GM20000 (cell line): ENCODE data around the gene RPS6KB2.

Source experiments
- DNase-seq: peaks from one replicate; pipeline ENCODE4 v3.0.0; 2012; ENCODE audit warnings: low spot score
- TF ChIP-seq, protein P1 (sequence below): IDR thresholded peaks from 2 replicates; pipeline ENCODE4 v1.5.1; 2012; ENCODE audit warnings: mild to moderate bottlenecking, control low read depth; ENCODE audit errors: extremely low read depth, missing control alignments

RPS6KB2 gene

DNA sequence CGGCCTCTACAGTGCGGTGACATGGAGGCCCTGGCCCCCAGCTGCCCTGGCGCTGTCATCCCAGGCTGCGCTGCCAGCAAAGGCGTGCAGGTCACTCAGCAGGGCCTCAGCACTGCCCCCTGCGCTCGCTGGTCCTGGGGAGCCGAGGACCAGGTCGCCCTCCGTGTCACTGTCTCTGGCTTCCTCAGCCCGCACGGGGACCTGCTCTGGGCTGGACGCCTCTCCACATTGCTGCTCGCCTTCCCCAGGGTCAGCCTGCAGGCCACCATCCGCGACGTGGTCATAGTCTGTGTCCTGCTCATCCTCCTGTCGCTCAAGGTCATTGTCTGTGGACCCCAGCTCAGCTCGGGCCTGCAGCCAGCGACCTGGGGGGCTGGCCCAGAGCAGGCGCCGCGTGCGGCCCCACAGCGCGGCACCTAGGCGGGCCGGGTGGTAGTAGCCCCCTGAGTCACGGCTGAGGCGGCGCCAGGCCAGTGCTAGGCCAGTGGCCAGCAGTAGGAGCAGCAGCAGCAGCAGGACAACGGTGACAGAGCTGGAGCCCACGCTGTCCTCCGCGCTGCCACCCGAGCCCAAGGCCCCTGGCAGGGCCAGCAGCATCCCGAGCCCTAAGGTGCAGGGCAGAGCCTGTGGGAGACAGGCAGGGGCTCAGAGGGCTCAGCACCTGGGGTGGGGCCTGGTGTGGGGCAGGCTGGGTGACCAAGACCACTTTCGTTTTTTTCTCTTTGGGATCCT is 7.6 kb downstream of the RPS6KB2 start:
- DNase-seq: no peak
- TF ChIP-seq, protein P1, sequence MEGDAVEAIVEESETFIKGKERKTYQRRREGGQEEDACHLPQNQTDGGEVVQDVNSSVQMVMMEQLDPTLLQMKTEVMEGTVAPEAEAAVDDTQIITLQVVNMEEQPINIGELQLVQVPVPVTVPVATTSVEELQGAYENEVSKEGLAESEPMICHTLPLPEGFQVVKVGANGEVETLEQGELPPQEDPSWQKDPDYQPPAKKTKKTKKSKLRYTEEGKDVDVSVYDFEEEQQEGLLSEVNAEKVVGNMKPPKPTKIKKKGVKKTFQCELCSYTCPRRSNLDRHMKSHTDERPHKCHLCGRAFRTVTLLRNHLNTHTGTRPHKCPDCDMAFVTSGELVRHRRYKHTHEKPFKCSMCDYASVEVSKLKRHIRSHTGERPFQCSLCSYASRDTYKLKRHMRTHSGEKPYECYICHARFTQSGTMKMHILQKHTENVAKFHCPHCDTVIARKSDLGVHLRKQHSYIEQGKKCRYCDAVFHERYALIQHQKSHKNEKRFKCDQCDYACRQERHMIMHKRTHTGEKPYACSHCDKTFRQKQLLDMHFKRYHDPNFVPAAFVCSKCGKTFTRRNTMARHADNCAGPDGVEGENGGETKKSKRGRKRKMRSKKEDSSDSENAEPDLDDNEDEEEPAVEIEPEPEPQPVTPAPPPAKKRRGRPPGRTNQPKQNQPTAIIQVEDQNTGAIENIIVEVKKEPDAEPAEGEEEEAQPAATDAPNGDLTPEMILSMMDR: no peak

DNA sequence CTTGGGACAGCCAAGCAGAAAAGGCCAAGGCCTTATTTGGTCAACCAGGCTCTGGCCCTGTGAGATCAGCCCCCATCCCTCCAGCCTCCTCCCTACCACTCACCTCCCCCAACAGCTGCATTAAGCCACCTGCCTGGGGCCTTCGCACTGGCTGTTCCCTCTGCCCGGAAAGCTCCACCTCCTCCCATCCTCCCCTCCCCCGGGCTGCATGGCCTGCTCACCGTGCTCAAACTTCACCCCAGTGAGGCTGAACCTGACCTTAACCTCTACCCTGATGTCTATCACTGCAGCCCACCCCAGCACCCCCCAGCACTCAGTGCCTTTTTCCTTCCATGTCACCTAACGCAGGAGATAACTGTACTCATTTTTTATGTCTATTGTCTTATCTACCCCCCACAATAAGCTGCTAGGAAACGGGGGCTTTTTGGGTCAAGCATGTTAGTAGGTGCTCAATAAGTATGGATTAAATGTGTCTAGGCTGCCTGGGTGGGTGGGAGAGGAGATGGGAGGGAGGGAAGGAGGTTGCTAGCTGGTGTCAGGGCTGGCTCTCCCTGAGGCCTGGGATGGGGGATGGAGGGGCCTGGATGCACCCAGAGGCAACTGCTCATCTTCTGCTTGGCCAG is 8.3 kb downstream of the RPS6KB2 start:
- TF ChIP-seq, protein P1: no peak
- peak; percentile 91 for DNase-seq

DNA sequence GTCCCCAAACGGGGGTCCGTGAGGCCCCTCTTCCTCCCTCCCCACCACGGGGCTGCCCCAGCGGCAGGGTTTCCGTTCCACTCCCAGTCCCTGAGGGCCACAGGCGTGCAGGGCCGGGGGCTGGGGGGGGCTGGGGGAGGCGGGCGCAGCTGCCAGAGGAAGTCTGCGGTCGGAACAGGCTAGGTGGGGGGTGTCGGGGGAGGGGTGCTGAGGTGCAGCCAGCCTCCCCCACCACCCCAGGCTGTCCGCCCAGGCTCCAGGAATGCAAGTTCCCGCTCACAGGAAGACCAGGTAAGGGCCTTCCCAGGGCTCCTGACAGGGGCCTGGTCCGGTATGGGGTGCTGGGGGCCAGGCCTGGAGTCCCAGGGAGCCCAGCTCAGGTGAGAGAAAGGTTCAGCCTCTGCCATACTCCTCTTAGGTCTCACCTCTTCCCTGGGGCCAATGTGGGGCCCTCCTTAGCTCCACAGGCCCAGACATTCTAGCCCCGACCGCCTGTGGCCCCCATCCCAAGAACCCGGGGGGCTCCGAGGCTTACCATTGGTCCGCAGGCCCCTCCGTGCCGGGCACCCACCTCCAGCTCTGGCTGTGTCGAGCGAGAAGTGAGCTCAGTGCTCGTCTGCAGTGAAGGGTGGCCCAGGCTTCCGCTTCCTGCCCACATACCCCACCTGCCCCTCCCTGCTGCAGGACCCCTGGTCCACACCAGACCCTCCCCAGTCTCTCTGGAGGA is 9.0 kb downstream of the RPS6KB2 start, which contains the start of gene PTPRCAP:
Gene PTPRCAP, minus strand, starts transcription at position 601 of the 727 bp plus-strand sequence. Its CDS starts 63 bp downstream, at position 538.
- DNase-seq: peak; percentile 85
- TF ChIP-seq, protein P1: no peak

GRCh38 chr11:67437809-67438157 is 9.5 kb downstream of the RPS6KB2 start:
- TF ChIP-seq, protein P1: no peak
- DNase-seq: no peak

- peak; percentile 63 for DNase-seq
- TF ChIP-seq, protein P1: no peak
These were observed 10.0 kb downstream of the RPS6KB2 start for GRCh38 chr11:67438158-67438902.

DNA sequence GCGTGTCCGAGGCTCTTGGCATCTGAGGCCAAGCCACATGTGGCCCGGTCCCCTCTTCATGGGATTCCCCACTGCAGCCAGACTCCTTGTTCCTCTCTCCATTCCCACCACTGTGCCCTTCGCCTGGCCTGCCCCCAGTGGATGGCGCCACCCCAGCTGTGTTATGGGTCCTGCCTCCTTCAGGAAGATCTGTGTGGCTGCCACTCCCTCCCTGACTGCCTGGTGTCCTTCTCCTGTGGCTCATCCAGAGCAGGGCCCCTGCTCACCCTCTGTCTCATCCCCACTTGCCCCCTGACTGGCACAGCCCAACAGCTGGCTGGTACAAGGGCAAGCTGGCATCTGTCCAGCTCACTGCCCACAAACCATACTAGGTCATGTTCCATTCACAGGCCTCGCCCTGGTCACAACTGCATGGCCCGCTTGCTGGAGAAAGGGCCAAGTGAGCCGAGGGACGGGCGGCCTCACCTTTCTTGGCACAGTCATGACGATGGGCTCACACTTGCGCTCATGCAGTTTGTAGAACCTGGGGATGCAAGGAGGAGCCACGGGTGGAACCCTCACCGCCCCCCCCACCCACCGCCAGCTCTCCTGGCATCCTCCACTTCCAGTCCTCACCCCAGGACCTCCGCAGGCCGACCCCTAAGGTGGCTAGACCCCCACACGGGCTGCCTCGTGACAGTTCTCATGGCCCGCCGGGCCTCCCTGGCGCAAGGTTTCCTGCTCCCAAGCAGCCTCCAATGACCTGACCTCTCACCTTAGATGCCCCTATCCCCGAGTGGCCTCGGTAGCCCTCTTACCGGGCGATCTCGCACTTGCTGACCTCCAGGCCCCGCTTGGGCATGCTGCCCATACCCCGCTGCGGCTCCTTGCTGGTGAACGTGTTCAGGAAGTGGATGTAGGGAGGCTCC is 11.3 kb downstream of the RPS6KB2 start:
- TF ChIP-seq, protein P1: peak; percentile 4
- DNase-seq: no peak
